Kidney (tissue), 14 donors: ENCODE data around the gene PIWIL4. TPM values are rescaled to one million over a fixed set of nuclear protein-coding genes. Genes with fewer than 3 reads are reported as not detected.

ENCODE experiments used
- DNase-seq, 5 donors: peaks; one replicate each; pipeline ENCODE4 v3.0.0-alpha.2; 2013 to 2020
- FAIRE-seq: peaks from 2 replicates; lab custom pipeline; 2012; peaks lifted over from hg19 to GRCh38; lab: Jason Lieb, UNC
- H3K27ac ChIP-seq, 2 donors: one replicate each; pipeline ENCODE4 v1.7.0; 2013; ENCODE audit warnings: low read depth in 2 of 2, low read length in 2 of 2, inconsistent platforms in 1 of 2
- H3K27me3 ChIP-seq: one replicate; pipeline ENCODE4 v1.7.1; 2013; ENCODE audit warnings: low read length, inconsistent platforms; ENCODE audit not compliant: control insufficient read depth, insufficient read depth
- H3K36me3 ChIP-seq, 3 donors: one replicate each; pipeline versions ENCODE4 v1.7.0 to v1.7.1; 2013; ENCODE audit warnings: low read length in 3 of 3, control low read depth in 1 of 3, inconsistent platforms in 1 of 3; ENCODE audit not compliant: insufficient read depth in 3 of 3, control insufficient read depth in 2 of 3
- H3K4me1 ChIP-seq, 3 donors: one replicate each; pipeline versions ENCODE4 v1.7.0 to v1.7.1; 2013; ENCODE audit warnings: low read length in 3 of 3, inconsistent platforms in 1 of 3, low read depth in 1 of 3; ENCODE audit not compliant: control insufficient read depth in 2 of 3, insufficient read depth in 2 of 3
- H3K4me3 ChIP-seq, 3 donors: one replicate each; pipeline versions ENCODE4 v1.7.0 to v1.8.1; 2013; ENCODE audit warnings: low read length in 3 of 3, control low read depth in 1 of 3, inconsistent platforms in 1 of 3
- H3K9ac ChIP-seq, 3 donors: one replicate each; pipeline versions ENCODE4 v1.7.0 to v1.7.1; 2013; ENCODE audit warnings: low read length in 3 of 3, control low read depth in 1 of 3, inconsistent platforms in 1 of 3
- H3K9me3 ChIP-seq, 3 donors: one replicate each; pipeline versions ENCODE4 v1.7.0 to v1.7.1; 2013; ENCODE audit warnings: low read length in 3 of 3, control low read depth in 1 of 3, inconsistent platforms in 1 of 3; ENCODE audit not compliant: control insufficient read depth in 2 of 3, insufficient read depth in 1 of 3
- CTCF ChIP-seq: IDR thresholded peaks from 3 replicates; pipeline ENCODE4 v1.5.1; 2012; ENCODE audit warnings: mild to moderate bottlenecking, moderate library complexity, borderline replicate concordance; ENCODE audit not compliant: insufficient read depth; ENCODE audit errors: extremely low read depth
- intact Hi-C: fragments of 100-400 bp; cut with DNase I; formaldehyde crosslinking; loops from one replicate; pipeline ENCODE4 v1.11.1; 2022
- polyA plus RNA-seq: library from polyadenylated mRNA; stranded (reverse); fragments of 350-450 nt; fragmentation: Illumina TruSeq; extraction: RNeasy Lipid Tissue Mini Kit (QIAGEN cat#74804); gene quantifications from one replicate; pipeline ENCODE4 v1.2.3, GENCODE V29; 2014; ENCODE audit warnings: low read depth, low replicate concordance; ENCODE audit not compliant: insufficient read depth
- total RNA-seq: library from RNA; stranded (reverse); fragmentation: NEBNext Ultra II Directional; extraction: Animal tissue kit (Norgen Biotek cat#: 25700); gene quantifications from one replicate; pipeline ENCODE4 v1.2.1, GENCODE V29; 2021
- donor health status: control.
- donor health status: control.
- donor health status: control.
- donor health status: control.
- donor health status: control.
- donor health status: DM: yes; HTN: yes; CAD: no.
- donor health status: Normal renal cell carcinoma (clear cell type).

PIWIL4 gene
- total and polyA plus RNA-seq, 2 donors from 2014 or later = 2.6 to 6.0 TPM

- TF ChIP-seq CTCF = no peak
- no peak overlapping the region for H3K4me3 ChIP-seq
- intact Hi-C loops = no loop called here
- no peak for DNase-seq
- H3K27ac ChIP-seq = no peak overlapping the region
- H3K9me3 ChIP-seq = no peaks in the 10 kb centered on the region
- FAIRE-seq = no peak
- H3K27me3 ChIP-seq = no peaks in the 10 kb centered on the region
- H3K4me1 ChIP-seq = no peaks in the 10 kb centered on the region
- no peak overlapping the region for H3K9ac ChIP-seq
- H3K36me3 ChIP-seq = no peaks in the 10 kb centered on the region
Observed at GRCh38 chr11:94630221-94630620, 63.1 kb downstream of the PIWIL4 start.

- Histone ChIP-seq H3K4me3 (no peak overlapping the region), H3K9me3 (no peaks in the 10 kb centered on the region), H3K9ac (no peak overlapping the region), H3K36me3 (no peaks in the 10 kb centered on the region), H3K4me1 (no peaks in the 10 kb centered on the region), H3K27ac (no peak overlapping the region), H3K27me3 (no peaks in the 10 kb centered on the region)
- intact Hi-C loops = no loop called here
- FAIRE-seq (no peak), DNase-seq (no peak)
- no peak for TF ChIP-seq CTCF
Observed at GRCh38 chr11:94632356-94632755, 65.2 kb downstream of the PIWIL4 start.

- no peak for TF ChIP-seq CTCF
- Histone ChIP-seq H3K9me3 (no peaks in the 10 kb centered on the region), H3K4me1 (peaks cover 0 to 8% (median 0%) of the 10 kb centered on the region in 3 donors), H3K9ac (no peak overlapping the region), H3K36me3 (no peaks in the 10 kb centered on the region), H3K27me3 (no peaks in the 10 kb centered on the region), H3K4me3 (no peak overlapping the region), H3K27ac (no peak overlapping the region)
- intact Hi-C loops = no loop called here
- FAIRE-seq = no peak
- DNase-seq = no peak
Observed at GRCh38 chr11:94635072-94635471, 67.9 kb downstream of the PIWIL4 start.

- no peak for TF ChIP-seq CTCF
- H3K27me3 ChIP-seq = no peaks in the 10 kb centered on the region
- no peak overlapping the region for H3K27ac ChIP-seq
- FAIRE-seq = no peak
- peaks cover 0 to 8% (median 0%) of the 10 kb centered on the region in 3 donors for H3K4me1 ChIP-seq
- no peaks in the 10 kb centered on the region for H3K9me3 ChIP-seq
- DNase-seq = no peak
- H3K9ac ChIP-seq = no peak overlapping the region
- no peaks in the 10 kb centered on the region for H3K36me3 ChIP-seq
- H3K4me3 ChIP-seq = no peak overlapping the region
- intact Hi-C loops = no loop called here
Observed at GRCh38 chr11:94636388-94636949, 69.3 kb downstream of the PIWIL4 start.
